GM23248 (cell line): ENCODE results near the gene FGL2. TPM values are rescaled to one million over a fixed set of nuclear protein-coding genes. Genes with fewer than 3 reads are reported as not detected.

Experiments
- polyA plus RNA-seq: library from polyadenylated mRNA; unstranded; fragments of >200 nt; fragmentation: Nextera tagmentation; extraction: Ambion mirVana; gene quantifications from 2 replicates; pipeline ENCODE4 v1.2.1, GENCODE V29; 2016
- total RNA-seq: library from RNA; depleted of rRNA; stranded (reverse); fragments of >200 nt; shearing (Covaris generic); gene quantifications from 2 replicates; pipeline ENCODE4 v1.2.3, GENCODE V29; 2014; rRNA removed

FGL2 gene
- total and polyA plus RNA-seq, 2 experiments from 2014 or later: 1.6 to 4.8 TPM

Other genes starting within 250 kb of the FGL2 start
- gene SPDYE17, start 167.5 kb downstream of the FGL2 start, total RNA-seq: not detected in 2 replicates
- not detected in 2 replicates for gene SPDYE17, start 167.5 kb downstream of the FGL2 start, polyA plus RNA-seq
- gene SPDYE18, start 137.3 kb downstream of the FGL2 start, total RNA-seq: not detected in 2 replicates
- gene SPDYE18, start 137.3 kb downstream of the FGL2 start, polyA plus RNA-seq: not detected in 2 replicates
- 0.32 and 0.89 TPM in 2 replicates for gene CCDC146, start 77.2 kb downstream of the FGL2 start, total RNA-seq
- gene CCDC146, start 77.2 kb downstream of the FGL2 start, polyA plus RNA-seq: 0.78 and 0.87 TPM in 2 replicates
- 4.3 and 5.2 TPM in 2 replicates for gene GSAP, start 216.5 kb upstream of the FGL2 start, total RNA-seq
- gene GSAP, start 216.5 kb upstream of the FGL2 start, polyA plus RNA-seq: 4.1 and 4.2 TPM in 2 replicates